Measurements from ENCODE around the gene PRRT1B. TPM values are rescaled to one million over a fixed set of nuclear protein-coding genes. Genes with fewer than 3 reads are reported as not detected.

Gene PRRT1B
- total RNA-seq, 1 donor from 2014 or later, result not detected

- TF ChIP-seq CTCF (IDR thresholded peaks at IDR 0.05; ENCODE audit: borderline replicate concordance), result no peak
- H3K4me3 ChIP-seq, result no peak overlapping the region
- no peak for DNase-seq
- H3K36me3 ChIP-seq, result peaks cover 88% of the 10 kb centered on the region
- intact Hi-C loops (cut with micrococcal nuclease), result no loop called here
- H3K27me3 ChIP-seq (ENCODE audit: low read depth), result no peaks in the 10 kb centered on the region
- H3K9me3 ChIP-seq (replicated peaks), result no peaks in the 10 kb centered on the region
- H3K27ac ChIP-seq (replicated peaks), result no peak overlapping the region
- H3K4me1 ChIP-seq, result peaks cover 22% of the 10 kb centered on the region
Measured at GRCh38 chr9:131583337-131583645, 38.0 kb downstream of the PRRT1B start.

GRCh38 chr9:131583836-131584555 lies 38.7 kb downstream of the PRRT1B start:
- Histone ChIP-seq H3K27ac (replicated peaks) (no peak overlapping the region), H3K4me3 (no peak overlapping the region), H3K27me3 (ENCODE audit: low read depth) (no peaks in the 10 kb centered on the region), H3K36me3 (peaks cover 88% of the 10 kb centered on the region), H3K9me3 (replicated peaks) (no peaks in the 10 kb centered on the region), H3K4me1 (peaks cover 29% of the 10 kb centered on the region)
- intact Hi-C loops (cut with micrococcal nuclease), result no loop called here
- DNase-seq, result no peak
- TF ChIP-seq CTCF (IDR thresholded peaks at IDR 0.05; ENCODE audit: borderline replicate concordance), result no peak

GRCh38 chr9:131584858-131585257 lies 39.5 kb downstream of the PRRT1B start:
- H3K27ac ChIP-seq (replicated peaks), result no peak overlapping the region
- intact Hi-C loops (cut with micrococcal nuclease), result no loop called here

GRCh38 chr9:131585375-131585774 lies 40.1 kb downstream of the PRRT1B start:
- Histone ChIP-seq H3K4me3 (no peak overlapping the region), H3K27me3 (ENCODE audit: low read depth) (no peaks in the 10 kb centered on the region), H3K4me1 (peaks cover 20% of the 10 kb centered on the region), H3K27ac (replicated peaks) (no peak overlapping the region), H3K36me3 (peaks cover 88% of the 10 kb centered on the region), H3K9me3 (replicated peaks) (no peaks in the 10 kb centered on the region)
- no peak for TF ChIP-seq CTCF (IDR thresholded peaks at IDR 0.05; ENCODE audit: borderline replicate concordance)
- no peak for DNase-seq
- intact Hi-C loops (cut with micrococcal nuclease), result no loop called here

More at GRCh38 chr9:131584858-131585257, 39.5 kb downstream of the PRRT1B start:
- no peaks in the 10 kb centered on the region for H3K27me3 ChIP-seq (ENCODE audit: low read depth)
- H3K36me3 ChIP-seq, result peaks cover 88% of the 10 kb centered on the region
- H3K4me1 ChIP-seq, result peaks cover 25% of the 10 kb centered on the region
- H3K4me3 ChIP-seq, result no peak overlapping the region
- H3K9me3 ChIP-seq (replicated peaks), result no peaks in the 10 kb centered on the region
- DNase-seq, result no peak
- TF ChIP-seq CTCF (IDR thresholded peaks at IDR 0.05; ENCODE audit: borderline replicate concordance), result no peak

- Histone ChIP-seq H3K27ac (replicated peaks) (no peak overlapping the region), H3K27me3 (ENCODE audit: low read depth) (no peaks in the 10 kb centered on the region), H3K4me3 (no peak overlapping the region), H3K9me3 (replicated peaks) (no peaks in the 10 kb centered on the region), H3K4me1 (peaks cover 24% of the 10 kb centered on the region), H3K36me3 (peaks cover 85% of the 10 kb centered on the region)
- DNase-seq, result no peak
- intact Hi-C loops (cut with micrococcal nuclease), result no loop called here
- no peak for TF ChIP-seq CTCF (IDR thresholded peaks at IDR 0.05; ENCODE audit: borderline replicate concordance)
Measured at GRCh38 chr9:131587331-131587730, 42.0 kb downstream of the PRRT1B start.

Data from left ventricle myocardium inferior (tissue), 1 donor.